Measurements from ENCODE around the gene PACRG. TPM values are rescaled to one million over a fixed set of nuclear protein-coding genes. Genes with fewer than 3 reads are reported as not detected.

Gene PACRG
- total RNA-seq, 2 donors from 2014 or later = 2.8 to 21.3 TPM

GRCh38 chr6:163030980-163031379, 303.2 kb downstream of the PACRG start:
- Histone ChIP-seq H3K27ac (no peak overlapping the region), H3K9me3 (no peaks in the 10 kb centered on the region), H3K36me3 (no peaks in the 10 kb centered on the region), H3K4me1 (no peaks in the 10 kb centered on the region), H3K4me3 (no peak overlapping the region), H3K27me3 (no peaks in the 10 kb centered on the region)
- no peak for TF ChIP-seq CTCF (IDR thresholded peaks at IDR 0.05)
- no peak for DNase-seq (ENCODE audit: low spot score)

GRCh38 chr6:163031931-163032330, 304.2 kb downstream of the PACRG start:
- H3K36me3 ChIP-seq = no peaks in the 10 kb centered on the region
- no peaks in the 10 kb centered on the region for H3K9me3 ChIP-seq
- no peaks in the 10 kb centered on the region for H3K27me3 ChIP-seq
- H3K4me1 ChIP-seq = no peaks in the 10 kb centered on the region
- no peak overlapping the region for H3K4me3 ChIP-seq
- TF ChIP-seq CTCF (IDR thresholded peaks at IDR 0.05) = no peak
- DNase-seq (ENCODE audit: low spot score) = no peak
- no peak overlapping the region for H3K27ac ChIP-seq

GRCh38 chr6:163036160-163036645, 308.4 kb downstream of the PACRG start:
- Histone ChIP-seq H3K27me3 (no peaks in the 10 kb centered on the region), H3K9me3 (no peaks in the 10 kb centered on the region), H3K4me1 (peaks cover 0 to 4% of the 10 kb centered on the region in 2 donors), H3K27ac (no peak overlapping the region), H3K36me3 (no peaks in the 10 kb centered on the region), H3K4me3 (no peak overlapping the region)
- no peak for TF ChIP-seq CTCF (IDR thresholded peaks at IDR 0.05)
- DNase-seq (ENCODE audit: low spot score) = no peak

- Histone ChIP-seq H3K4me1 (peaks cover 0 to 4% of the 10 kb centered on the region in 2 donors), H3K27ac (no peak overlapping the region), H3K9me3 (no peaks in the 10 kb centered on the region), H3K4me3 (no peak overlapping the region), H3K36me3 (no peaks in the 10 kb centered on the region), H3K27me3 (no peaks in the 10 kb centered on the region)
- DNase-seq (ENCODE audit: low spot score) = no peak
- TF ChIP-seq CTCF (IDR thresholded peaks at IDR 0.05) = no peak
Measured at GRCh38 chr6:163038317-163038716, 310.5 kb downstream of the PACRG start.

GRCh38 chr6:163048345-163048744, 320.6 kb downstream of the PACRG start:
- no peak overlapping the region for H3K4me3 ChIP-seq
- no peak for DNase-seq (ENCODE audit: low spot score)
- no peak for TF ChIP-seq CTCF (IDR thresholded peaks at IDR 0.05)
- no peak overlapping the region for H3K27ac ChIP-seq
- H3K36me3 ChIP-seq = no peaks in the 10 kb centered on the region
- H3K4me1 ChIP-seq = no peaks in the 10 kb centered on the region
- no peaks in the 10 kb centered on the region for H3K27me3 ChIP-seq
- no peaks in the 10 kb centered on the region for H3K9me3 ChIP-seq

GRCh38 chr6:163053667-163054344, 326.0 kb downstream of the PACRG start:
- Histone ChIP-seq H3K27ac (no peak overlapping the region), H3K4me3 (no peak overlapping the region), H3K36me3 (no peaks in the 10 kb centered on the region), H3K4me1 (no peaks in the 10 kb centered on the region), H3K9me3 (peaks cover 0 to 3% of the 10 kb centered on the region in 2 donors), H3K27me3 (no peaks in the 10 kb centered on the region)
- no peak for TF ChIP-seq CTCF (IDR thresholded peaks at IDR 0.05)
- no peak for DNase-seq (ENCODE audit: low spot score)

Measured in right atrium auricular region (tissue), 2 donors.